WTC11 (cell line): ENCODE results near the gene IGSF9B.

Experiments used
- TF ChIP-seq, protein P1 (sequence below): sonication (generic); formaldehyde crosslinking; IDR thresholded peaks from 2 replicates; pipeline ENCODE4 v1.8.0; 2022; ENCODE audit warnings: mild to moderate bottlenecking, missing genetic modification reagents
- TF ChIP-seq, protein P2 (sequence below): fragments of 200-600 bp; IDR thresholded peaks from 2 replicates; pipeline ENCODE4 v1.8.0; 2022; ENCODE audit warnings: antibody characterized with exemption

DNA sequence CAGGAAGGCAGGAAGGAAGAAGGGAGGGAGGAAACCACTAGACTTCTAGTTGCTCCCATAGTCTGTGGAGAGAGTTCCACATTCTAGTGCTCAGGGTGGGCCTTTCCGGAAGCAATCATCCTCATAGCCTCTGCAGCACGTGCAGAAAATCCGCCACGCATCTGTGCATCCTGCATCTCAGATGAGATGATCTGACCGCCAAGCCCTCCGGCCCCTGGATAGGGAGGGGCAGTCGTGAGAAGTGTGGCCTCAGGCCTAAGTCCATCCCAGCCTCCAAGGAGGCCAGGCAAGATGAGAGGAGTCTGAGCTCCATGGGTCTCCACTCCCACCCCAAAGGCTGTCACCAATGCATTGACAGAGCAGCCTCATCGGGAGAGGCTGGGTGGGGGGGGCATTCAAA, 30.4 kb upstream of the IGSF9B start:
- TF ChIP-seq, protein P1, sequence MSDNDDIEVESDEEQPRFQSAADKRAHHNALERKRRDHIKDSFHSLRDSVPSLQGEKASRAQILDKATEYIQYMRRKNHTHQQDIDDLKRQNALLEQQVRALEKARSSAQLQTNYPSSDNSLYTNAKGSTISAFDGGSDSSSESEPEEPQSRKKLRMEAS (CRISPR knock-in tag) = no peak
- TF ChIP-seq, protein P2, sequence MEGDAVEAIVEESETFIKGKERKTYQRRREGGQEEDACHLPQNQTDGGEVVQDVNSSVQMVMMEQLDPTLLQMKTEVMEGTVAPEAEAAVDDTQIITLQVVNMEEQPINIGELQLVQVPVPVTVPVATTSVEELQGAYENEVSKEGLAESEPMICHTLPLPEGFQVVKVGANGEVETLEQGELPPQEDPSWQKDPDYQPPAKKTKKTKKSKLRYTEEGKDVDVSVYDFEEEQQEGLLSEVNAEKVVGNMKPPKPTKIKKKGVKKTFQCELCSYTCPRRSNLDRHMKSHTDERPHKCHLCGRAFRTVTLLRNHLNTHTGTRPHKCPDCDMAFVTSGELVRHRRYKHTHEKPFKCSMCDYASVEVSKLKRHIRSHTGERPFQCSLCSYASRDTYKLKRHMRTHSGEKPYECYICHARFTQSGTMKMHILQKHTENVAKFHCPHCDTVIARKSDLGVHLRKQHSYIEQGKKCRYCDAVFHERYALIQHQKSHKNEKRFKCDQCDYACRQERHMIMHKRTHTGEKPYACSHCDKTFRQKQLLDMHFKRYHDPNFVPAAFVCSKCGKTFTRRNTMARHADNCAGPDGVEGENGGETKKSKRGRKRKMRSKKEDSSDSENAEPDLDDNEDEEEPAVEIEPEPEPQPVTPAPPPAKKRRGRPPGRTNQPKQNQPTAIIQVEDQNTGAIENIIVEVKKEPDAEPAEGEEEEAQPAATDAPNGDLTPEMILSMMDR = no peak
